NCI-H774 (cell line): Measurements from ENCODE around the gene VCPKMT.
"Not testable (repeated sequence)": the region's sequence is repeated elsewhere in the genome, so short reads cannot be mapped to it uniquely, and the experiment has no call there.

Source experiments
- DNase-seq: peaks from one replicate; lab custom pipeline; 2025; lab: John Stamatoyannopoulos, UW

Gene VCPKMT

DNA sequence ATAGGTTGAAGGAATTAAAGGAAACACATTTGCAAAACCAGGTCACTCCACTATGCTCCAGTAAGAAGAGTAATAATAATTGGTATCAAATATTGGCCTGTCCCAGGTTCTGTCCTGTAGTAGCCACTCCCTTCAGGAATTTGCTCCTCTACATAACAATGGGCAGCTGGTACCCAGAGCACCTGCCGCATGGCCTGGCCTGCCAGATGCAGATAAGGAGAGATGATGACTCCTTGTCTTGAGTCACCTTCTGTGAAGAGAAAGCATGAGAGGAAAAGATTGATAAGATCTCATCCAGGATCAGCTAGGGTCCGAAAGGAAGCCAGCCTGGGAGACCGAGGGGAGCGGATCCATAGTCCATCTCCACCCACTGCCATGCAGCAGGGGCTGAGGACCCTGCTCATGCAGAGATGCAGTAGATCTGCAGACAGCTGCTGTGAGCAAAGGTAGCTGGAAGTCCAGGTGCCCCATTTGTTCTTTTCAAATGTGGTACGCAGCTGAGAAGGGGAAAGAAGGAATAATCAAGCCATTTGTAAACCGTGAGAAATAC, 24.3 kb downstream of the VCPKMT start:
- no peak for DNase-seq

DNA sequence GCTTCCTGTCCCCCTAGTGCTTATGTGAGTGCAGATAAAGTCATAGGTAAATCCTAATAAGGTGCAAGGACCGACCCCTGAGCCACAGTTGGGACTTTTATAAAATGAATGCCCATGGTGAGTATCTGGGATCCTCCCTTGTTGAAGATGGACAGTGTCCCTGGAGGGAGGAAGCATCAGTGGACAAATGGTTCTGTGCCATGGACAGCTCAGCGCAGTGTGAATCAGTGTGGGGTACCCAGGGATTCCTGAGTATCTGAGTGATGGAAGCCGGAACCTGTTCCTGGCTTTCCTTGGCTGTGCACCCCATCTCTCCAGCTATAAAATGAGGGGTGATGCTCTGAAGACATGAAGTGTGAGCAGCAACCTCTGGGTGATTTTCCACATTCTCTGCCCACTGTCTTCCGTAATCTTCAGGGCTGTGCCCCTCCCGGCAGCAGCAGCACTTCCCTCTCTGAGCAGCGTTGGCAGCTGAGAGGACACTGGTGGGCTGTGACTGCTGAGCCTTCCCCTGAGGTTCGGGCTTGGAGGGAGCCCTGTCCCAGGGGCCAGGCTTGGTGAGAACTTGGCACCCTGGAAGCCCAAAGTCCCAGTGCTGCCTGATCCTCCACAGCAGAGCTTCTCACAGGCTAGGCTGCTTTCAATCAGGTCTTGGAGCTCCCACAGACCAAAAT, 25.0 kb downstream of the VCPKMT start:
- DNase-seq, result no peak

DNA sequence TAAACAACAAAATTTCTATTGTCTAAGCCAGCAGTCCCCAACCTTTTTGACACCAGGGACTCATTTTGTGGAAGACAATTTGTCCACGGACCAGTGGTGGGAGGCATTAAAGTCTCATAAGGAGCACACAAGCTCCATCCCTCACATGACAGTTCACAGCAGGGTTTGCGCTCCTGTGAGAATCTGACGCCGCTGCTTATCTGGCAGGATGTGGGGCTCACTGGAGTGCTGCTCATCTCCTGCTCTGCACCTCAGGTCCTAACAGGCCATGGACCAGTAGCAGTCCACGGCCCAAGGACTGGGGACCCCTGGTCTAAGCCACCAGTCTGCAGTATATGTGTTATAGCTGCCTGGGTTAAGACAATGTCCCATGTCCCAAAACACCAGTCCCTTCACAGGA, 27.2 kb downstream of the VCPKMT start:
- DNase-seq, result no peak

DNA sequence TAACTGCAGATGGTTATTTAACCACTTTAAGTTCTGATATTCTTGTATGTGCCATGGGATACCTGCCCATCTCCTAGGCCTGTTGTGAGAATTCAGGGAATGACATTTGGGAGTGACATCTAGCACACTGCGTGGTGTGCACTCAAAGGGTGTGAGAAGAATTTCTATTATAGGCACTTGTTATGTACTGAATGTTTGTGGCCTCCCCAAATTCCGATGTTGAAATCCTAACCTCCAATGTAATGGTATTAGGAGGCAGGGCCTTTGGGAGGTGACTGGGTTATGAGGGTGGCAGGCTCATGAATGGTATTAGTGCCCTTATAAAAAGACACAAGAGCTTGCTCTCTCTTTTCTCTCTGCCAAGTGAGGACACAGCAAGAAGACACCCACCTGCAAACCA, 27.6 kb downstream of the VCPKMT start:
- no peak for DNase-seq

DNA sequence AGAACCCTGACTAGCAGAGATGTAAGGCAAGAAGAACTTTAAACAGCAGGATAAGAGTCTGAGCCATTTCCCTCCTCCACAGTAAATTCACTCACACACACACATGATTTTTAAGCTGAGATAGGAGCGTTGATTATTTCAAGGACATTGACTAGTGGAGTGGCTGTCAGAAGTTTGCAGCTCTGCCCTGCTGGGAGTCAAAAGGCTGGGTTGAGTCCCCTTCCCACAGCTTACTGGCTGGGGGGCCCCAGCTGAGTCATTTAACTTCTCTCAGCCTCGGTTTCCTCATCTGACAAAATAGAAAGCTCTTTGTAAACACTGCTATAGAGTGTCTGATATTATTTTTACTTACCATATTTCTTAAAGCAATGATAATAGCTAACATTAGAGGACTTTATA, 28.3 kb downstream of the VCPKMT start:
- DNase-seq, result no peak

DNA sequence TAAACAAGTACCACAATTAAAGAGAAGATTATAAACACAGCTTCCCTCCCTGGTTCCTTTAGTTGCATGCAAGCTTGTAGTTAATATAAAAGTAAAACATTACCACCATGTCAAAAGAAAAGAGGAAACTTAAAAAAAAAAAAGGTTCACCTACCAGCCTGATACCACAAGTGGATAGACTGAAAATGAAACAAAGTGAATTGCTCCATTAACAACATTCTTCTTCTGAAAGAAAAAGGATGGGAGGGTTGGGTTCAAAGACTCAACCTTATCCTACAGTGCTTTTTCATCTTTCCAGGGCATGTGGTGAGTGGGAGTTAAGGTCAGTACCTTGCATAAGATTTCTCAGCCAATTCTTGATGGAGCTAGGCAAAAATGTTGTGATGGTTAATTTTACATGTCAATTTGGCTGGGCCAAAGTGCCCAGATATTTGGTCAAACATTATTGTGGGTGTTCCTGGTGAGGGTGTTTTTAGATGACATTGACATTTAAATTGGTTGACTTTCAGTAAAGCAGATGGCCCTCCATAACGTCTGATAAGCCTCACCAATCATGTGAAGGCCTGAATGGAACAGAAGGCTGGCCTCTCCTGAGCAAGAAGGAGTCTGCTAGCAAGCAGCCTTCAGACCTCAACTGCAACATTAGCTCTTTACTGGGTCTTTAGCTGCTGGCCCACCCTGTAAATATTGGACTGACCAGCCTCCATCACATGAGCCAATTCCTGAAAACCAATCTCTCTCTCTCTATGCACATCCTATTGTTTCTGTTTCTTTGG, 28.8 kb downstream of the VCPKMT start:
- DNase-seq, result no peak

- no peak for DNase-seq
Measured at GRCh38 chr14:50086321-50086711, 30.1 kb downstream of the VCPKMT start.

DNA sequence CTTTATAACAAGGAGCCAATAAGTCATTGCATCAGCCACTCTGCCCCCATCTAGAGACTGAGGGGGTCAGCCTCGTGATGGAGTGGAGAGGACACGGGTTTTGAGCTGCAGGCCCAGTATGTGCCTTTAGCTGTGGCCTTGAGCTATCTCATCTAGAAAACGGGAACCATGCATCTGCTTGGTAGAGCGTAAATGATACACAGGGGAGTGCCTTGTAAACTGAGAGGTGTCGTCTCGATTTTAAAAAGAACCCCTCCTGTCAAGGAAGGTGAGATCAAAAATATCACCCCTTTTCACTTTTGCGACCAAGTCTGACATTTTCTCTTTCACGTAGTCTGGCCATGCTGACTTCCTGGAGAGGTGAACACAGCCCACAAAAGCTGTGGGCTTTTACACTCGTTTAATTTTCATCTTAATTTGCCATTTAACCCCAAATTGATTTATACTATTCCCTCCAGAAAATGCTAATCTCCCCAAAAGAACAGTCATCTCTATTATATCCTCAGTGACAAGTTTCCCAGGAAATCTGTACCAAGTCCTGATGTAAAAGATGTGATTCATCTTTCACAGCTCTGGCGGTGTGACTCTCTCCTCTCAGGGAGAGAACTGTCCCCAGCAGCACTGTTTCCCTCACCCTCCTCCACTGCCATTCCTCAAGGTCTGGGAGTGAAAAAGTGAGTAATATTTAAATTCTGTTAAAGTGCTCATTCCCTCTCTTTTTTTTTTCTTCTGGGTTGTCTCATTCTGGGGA, 30.6 kb downstream of the VCPKMT start:
- no peak for DNase-seq

GRCh38 chr14:50084666-50085065, 31.7 kb downstream of the VCPKMT start:
- DNase-seq, result no peak

DNA sequence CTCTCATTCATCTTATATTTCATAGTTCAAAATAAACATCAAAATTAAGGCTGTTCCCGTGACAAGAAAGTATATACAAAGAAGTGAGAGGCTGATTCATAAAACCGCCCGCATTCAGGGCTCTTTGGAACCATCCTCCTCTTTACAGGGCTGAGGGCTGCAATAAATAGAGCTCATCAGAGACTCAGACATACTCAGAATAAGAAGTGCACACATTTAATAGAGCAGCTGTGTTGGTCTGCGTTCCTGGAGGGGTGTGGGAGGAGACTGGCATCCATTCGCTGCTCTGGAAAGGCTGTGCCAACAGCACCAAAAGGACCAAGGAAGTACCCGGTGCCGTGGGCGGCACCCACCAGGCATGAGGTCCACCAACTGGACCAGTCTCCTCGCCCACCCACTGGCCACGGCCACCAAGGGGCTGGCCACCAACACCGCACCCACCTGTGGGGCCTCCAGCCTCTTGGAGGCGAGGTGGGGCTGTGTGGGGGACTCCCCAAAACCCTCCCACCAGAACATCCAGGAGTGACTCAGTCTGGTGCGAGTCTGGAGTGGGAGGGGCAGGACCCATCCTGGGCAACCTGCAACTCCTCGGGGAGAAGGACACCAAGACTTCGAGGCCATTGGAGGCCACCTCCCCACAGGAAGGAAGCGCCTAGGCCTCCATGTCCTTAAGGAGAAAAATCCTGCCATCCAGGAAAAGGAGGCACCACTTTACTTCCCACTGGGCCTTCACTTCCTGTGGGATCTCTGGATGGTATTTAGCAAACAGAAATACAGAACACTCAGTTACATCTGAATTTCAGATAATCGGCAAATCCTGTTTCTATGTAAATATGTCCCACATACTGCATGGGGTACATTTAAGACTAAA, 32.7 kb downstream of the VCPKMT start:
- DNase-seq, result no peak

DNA sequence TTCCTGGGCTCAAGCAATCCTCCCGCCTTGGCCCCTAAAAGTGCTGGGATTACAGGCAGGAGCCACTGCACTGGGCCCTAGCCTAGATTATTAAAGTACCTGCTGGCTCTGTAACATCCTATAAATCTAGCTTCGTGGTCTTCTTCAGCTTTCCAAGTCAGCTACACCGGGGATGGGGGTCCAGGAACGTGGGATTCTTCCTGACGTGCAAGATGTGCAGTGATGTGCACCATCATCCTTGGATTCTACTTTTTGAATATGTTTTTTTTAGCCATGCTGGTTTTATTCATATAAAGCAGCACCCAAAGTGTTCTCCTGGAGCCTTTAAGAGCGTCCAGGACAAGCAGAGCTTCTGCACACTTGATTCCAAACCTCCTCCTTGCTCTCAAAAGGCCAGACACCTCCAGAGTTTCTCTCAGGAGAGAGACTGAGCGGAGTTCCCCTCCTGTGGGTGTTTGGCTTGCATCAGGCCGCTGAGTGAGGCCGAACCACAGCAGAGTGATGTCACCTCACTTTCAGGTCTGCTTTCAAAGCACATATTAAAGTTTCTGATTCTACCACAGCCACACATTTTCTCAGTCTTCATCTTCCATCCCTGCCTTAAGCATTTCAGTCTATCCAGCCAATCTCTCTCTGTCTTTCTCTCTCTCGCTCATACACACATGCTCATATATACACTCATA, 33.4 kb downstream of the VCPKMT start:
- no peak for DNase-seq

DNA sequence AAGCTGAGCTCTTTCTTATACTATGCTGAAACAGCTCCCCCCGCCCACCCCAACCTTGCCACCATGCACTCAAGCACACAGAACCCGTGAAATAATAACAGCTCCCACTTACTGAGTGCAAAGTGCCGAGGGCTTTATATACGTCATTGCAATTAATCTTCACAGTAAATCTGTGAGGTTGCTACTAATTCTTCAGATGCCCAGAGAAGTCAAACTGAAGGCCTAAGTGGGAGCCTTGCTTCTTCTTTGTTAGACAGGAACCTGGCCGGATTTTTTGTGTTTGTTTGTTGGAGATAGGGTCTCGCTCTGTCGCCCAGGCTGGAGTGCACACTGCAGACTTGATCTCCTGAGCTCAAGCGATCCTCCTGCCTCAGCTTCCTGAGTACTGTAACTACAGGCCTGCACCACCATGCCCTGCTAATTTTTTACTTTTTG, 34.0 kb downstream of the VCPKMT start:
- no peak for DNase-seq

DNA sequence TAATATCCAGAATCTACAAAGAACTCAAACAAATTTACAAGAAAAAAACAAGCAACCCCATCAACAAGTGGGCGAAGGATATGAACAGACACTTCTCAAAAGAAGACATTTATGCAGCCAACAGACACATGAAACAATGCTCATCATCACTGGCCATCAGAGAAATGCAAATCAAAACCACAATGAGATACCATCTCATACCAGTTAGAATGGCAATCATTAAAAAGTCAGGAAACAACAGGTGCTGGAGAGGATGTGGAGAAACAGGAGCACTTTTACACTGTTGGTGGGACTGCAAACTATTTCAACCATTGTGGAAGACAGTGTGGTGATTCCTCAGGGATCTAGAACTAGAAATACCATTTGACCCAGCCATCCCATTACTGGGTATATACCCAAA, 37.3 kb downstream of the VCPKMT start:
- DNase-seq, result not testable (repeated sequence)

DNA sequence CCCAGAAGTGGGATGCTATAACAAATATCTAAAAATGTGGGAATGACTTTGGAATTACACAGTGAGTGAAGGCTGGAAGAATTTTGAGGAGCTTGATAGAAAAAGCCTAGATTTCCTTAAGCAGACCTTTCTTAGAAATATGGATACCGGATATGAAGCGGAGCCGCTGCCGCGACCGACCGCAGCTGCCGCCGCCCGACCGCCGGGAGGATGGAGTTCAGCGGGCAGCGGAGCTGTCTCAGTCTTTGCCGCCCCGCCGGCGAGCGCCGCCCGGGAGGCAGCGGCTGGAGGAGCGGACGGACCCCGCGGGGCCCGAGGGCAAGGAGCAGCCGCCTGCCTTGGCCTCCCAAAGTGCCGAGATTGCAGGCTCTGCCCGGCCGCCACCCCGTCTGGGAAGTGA, 42.7 kb downstream of the VCPKMT start:
- not testable (repeated sequence) for DNase-seq

DNA sequence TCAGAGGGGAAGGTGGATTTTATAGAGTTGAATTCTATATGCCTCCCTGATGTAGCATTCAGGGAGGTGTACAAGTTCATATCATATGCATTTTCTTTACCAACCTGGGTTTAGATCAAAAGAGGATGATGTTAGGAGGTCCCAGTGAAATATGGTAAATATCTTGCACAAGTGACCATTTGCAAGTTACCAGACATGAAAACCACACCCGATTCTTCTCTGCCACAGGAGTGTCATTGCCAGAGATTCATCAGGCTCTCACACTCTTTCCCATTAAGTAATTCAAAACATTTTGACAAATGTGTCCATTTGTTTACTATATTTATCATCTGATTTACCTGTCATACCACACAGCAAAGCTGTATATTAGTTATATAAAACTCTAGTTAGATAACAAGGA, 44.0 kb downstream of the VCPKMT start:
- no peak for DNase-seq

GRCh38 chr14:50070840-50071548, 45.4 kb downstream of the VCPKMT start:
- no peak for DNase-seq

DNA sequence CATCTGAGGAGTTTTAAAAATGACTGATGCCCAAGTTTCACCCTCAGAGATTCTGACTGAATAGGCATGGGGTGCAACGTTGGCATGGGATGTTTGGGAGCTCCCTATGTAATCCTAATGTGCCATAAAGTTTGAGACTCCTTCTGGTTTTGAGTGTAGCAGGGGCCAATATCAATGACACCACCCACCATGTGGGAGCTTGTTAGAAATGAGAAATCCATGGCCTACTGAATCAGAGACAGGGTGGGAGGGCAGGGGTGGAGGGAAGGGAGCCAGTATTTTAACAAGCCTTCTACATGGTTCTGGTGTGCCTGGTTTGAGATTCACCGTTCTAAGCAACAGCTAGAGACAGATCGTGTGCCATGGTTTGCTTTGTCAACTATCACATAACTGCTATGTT, 46.1 kb downstream of the VCPKMT start:
- DNase-seq, result no peak

- DNase-seq, result no peak
Measured at GRCh38 chr14:50069325-50069724, 47.0 kb downstream of the VCPKMT start.

DNA sequence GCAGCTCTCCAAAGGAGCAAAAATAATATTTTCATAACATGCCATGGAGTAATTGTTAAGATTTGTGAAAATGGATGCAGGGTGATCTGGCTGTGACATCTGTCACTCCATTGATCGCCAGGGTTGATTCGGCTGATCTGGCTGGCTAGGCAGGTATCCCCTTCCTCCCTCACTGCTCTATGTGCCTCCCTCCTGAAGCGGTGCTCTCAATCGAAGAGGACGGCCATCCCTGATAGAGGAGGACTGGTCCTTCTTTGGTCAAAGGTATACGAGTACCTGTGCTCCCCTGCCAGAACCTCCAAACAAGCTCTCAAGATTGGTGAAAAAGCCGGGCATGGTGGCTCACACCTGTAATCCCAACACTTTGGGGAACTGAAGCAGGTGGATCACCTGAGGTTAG, 47.9 kb downstream of the VCPKMT start:
- DNase-seq, result no peak

GRCh38 chr14:50067723-50068495, 48.5 kb downstream of the VCPKMT start:
- no peak for DNase-seq
